HEK293T (cell line): ENCODE measurements around the gene TBRG4.

Experiments
- CTCF ChIA-PET: fragments of 350-600 bp; formaldehyde crosslinking; extraction: SDS; loops from one replicate; lab custom pipeline; 2021; ENCODE audit warnings: antibody characterized with exemption, inconsistent platforms; lab: Yijun Ruan, JAX
- POLR2A ChIA-PET: fragments of 350-600 bp; formaldehyde crosslinking; extraction: SDS; loops from one replicate; lab custom pipeline; 2020; ENCODE audit warnings: antibody characterized with exemption, inconsistent platforms; lab: Yijun Ruan, JAX
- DNase-seq: peaks from one replicate; pipeline ENCODE4 v3.0.0; 2012; ENCODE audit warnings: mixed read lengths; ENCODE audit errors: extremely low spot score
- ARNT ChIP-seq: fragments of 450-650 bp; IDR thresholded peaks from 2 replicates; pipeline ENCODE4 v1.6.1; 2017; ENCODE audit warnings: mild to moderate bottlenecking
- BHLHE40 ChIP-seq: fragments of 450-650 bp; IDR thresholded peaks from 2 replicates; pipeline ENCODE4 v1.6.1; 2016; ENCODE audit warnings: mild to moderate bottlenecking, moderate library complexity, borderline replicate concordance
- CTBP1 ChIP-seq: fragments of 450-650 bp; IDR thresholded peaks from 2 replicates; pipeline ENCODE4 v1.6.1; 2016; ENCODE audit warnings: borderline replicate concordance
- ELF4 ChIP-seq: fragments of 450-650 bp; IDR thresholded peaks from 2 replicates; pipeline ENCODE4 v1.6.1; 2017; ENCODE audit warnings: antibody characterized with exemption
- FOXA1 ChIP-seq: fragments of 450-650 bp; IDR thresholded peaks from 2 replicates; pipeline ENCODE4 v1.6.1; 2016; ENCODE audit warnings: mild to moderate bottlenecking
- FOXK2 ChIP-seq: fragments of 450-650 bp; IDR thresholded peaks from 2 replicates; pipeline ENCODE4 v1.6.1; 2016; ENCODE audit warnings: mild to moderate bottlenecking
- FOXM1 ChIP-seq: fragments of 450-650 bp; IDR thresholded peaks from 2 replicates; pipeline ENCODE4 v1.6.1; 2017; ENCODE audit warnings: mild to moderate bottlenecking, borderline replicate concordance
- HDGF ChIP-seq: fragments of 450-650 bp; IDR thresholded peaks from 2 replicates; pipeline ENCODE4 v1.6.1; 2017; ENCODE audit warnings: antibody characterized with exemption, borderline replicate concordance
- L3MBTL2 ChIP-seq: fragments of 450-650 bp; conservative IDR thresholded peaks from 2 replicates; pipeline ENCODE4 v1.6.1; 2016; ENCODE audit warnings: mild to moderate bottlenecking
- LEF1 ChIP-seq: fragments of 450-650 bp; IDR thresholded peaks from 2 replicates; pipeline ENCODE4 v1.6.1; 2017; ENCODE audit warnings: mild to moderate bottlenecking, borderline replicate concordance
- NFRKB ChIP-seq: fragments of 450-650 bp; IDR thresholded peaks from 2 replicates; pipeline ENCODE4 v1.6.1; 2016; ENCODE audit warnings: mild to moderate bottlenecking, moderate library complexity
- SP1 ChIP-seq: fragments of 450-650 bp; IDR thresholded peaks from 2 replicates; pipeline ENCODE4 v1.6.1; 2017
- SUZ12 ChIP-seq: fragments of 450-650 bp; IDR thresholded peaks from 2 replicates; pipeline ENCODE4 v1.6.1; 2016; ENCODE audit warnings: mild to moderate bottlenecking
- TARDBP ChIP-seq: fragments of 450-650 bp; IDR thresholded peaks from 2 replicates; pipeline ENCODE4 v1.6.1; 2016
- ZNF384 ChIP-seq: fragments of 450-650 bp; IDR thresholded peaks from 2 replicates; pipeline ENCODE4 v1.6.1; 2016
- TF ChIP-seq, protein P1 (sequence below): fragments of 450-650 bp; IDR thresholded peaks from 2 replicates; pipeline ENCODE4 v1.6.1; 2016

The TBRG4 gene

DNA sequence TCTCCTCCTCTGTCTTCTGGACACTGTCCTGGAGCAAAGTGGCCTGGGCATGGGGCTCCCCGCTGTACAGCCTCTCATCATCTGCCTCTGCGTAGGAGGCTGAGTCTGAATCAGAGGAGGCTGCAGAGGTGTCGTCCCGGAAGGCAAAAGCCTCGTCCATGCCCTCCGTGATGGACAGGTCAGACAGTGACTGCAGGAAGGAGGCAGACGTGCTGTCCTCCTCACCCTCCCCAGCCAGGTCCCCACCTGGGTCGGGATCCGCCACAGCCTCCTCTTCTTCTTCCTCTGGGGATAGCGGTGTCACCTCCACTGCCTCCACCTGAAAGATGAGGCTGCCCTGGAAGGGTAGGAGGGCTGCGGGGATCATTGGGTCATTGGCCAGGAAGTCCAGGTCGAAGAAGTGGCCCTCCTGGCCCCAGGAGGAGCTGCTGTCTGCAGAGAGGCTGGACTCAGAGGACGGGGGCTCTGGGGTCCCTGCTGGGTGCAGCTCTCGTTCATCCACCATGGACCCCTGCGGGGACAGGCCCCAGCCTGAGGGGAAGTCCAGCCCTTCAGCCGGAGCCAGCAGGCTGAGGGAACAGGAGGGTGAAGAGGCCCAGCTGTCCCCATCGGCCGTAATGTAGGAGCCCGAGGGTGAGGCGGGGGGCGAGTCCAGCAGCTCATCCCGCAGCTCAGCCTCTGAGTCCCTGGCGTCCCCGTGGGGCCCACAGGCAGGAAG, 26.4 kb downstream of the TBRG4 start:
- CTCF ChIA-PET = no interaction called here
- TF ChIP-seq HDGF = no peak
- TF ChIP-seq, protein P1, sequence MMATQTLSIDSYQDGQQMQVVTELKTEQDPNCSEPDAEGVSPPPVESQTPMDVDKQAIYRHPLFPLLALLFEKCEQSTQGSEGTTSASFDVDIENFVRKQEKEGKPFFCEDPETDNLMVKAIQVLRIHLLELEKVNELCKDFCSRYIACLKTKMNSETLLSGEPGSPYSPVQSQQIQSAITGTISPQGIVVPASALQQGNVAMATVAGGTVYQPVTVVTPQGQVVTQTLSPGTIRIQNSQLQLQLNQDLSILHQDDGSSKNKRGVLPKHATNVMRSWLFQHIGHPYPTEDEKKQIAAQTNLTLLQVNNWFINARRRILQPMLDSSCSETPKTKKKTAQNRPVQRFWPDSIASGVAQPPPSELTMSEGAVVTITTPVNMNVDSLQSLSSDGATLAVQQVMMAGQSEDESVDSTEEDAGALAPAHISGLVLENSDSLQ = no peak
- TF ChIP-seq FOXK2 = no peak
- TF ChIP-seq ARNT = no peak
- no peak for TF ChIP-seq SUZ12
- no peak for TF ChIP-seq SP1
- no peak for TF ChIP-seq FOXA1
- TF ChIP-seq LEF1 = no peak
- no peak for TF ChIP-seq FOXM1
- TF ChIP-seq NFRKB = no peak
- POLR2A ChIA-PET = interaction anchor here (2.9 kb wide), 1 partner anchor 27 kb away, joined by 10 read pairs; the partner anchor contains the start of gene TBRG4
- no peak for DNase-seq

DNA sequence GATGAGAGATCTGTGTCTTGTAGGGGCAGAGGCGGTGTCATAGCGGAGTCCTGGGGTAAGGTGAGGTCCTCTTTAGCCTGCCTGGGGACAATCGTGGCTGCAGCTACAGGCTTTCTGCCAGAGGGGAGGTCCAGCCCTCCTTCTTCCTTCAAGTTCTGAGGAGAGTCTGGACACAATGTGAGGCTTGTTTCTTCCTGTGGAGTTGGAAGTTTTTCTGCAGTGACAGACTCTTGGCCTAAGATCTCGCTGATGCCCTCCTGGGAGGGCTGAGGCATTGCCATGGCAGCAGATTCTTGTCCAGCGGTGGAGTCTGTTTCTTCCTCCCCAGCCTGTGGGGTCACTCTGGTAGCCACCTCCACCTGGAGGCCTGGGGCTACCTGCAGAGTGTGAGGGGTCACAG, 27.2 kb downstream of the TBRG4 start:
- no peak for TF ChIP-seq L3MBTL2
- no peak for TF ChIP-seq ARNT
- no peak for TF ChIP-seq HDGF
- TF ChIP-seq CTBP1 = no peak
- no peak for TF ChIP-seq NFRKB
- TF ChIP-seq LEF1 = no peak
- no peak for TF ChIP-seq FOXK2
- no peak for TF ChIP-seq FOXA1
- TF ChIP-seq, protein P1 = no peak
- TF ChIP-seq BHLHE40 = no peak
- no peak for TF ChIP-seq TARDBP
- TF ChIP-seq FOXM1 = no peak
- TF ChIP-seq ELF4 = no peak
- no peak for TF ChIP-seq ZNF384
- no peak for TF ChIP-seq SUZ12
- DNase-seq = no peak
- POLR2A ChIA-PET = no interaction called here
- CTCF ChIA-PET = no interaction called here

DNA sequence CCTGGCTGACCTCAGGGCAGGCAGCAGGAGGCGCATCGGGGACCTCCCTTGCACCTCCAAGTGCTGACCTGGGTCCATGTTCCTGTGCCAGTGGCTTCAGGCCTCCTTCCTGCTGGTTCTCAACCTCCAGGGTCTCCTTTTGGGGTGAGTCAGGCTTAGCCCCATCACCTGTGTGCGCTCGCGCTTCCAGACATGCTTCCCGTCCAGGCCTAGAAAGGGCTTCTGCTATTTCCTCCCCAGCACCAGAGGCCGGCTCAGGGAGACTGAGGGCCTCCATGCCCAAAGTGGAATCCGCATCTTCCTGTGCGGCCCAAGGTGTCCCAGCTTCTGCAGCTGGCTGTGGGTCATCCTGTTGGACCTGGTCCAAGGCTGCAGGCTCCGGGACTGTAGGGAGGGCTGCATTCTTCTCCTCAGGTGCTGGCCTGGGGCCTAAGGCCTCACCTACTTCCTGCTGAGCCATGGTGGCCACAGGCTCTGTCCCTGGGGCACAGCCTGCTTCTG, 28.6 kb downstream of the TBRG4 start:
- ChIA-PET CTCF (no interaction called here), POLR2A (no interaction called here)
- DNase-seq = no peak
- no peak for TF ChIP-seq ZNF384
- no peak for TF ChIP-seq L3MBTL2
- no peak for TF ChIP-seq BHLHE40
- TF ChIP-seq ELF4 = no peak
- no peak for TF ChIP-seq SP1
- no peak for TF ChIP-seq CTBP1
- TF ChIP-seq LEF1 = no peak
- TF ChIP-seq NFRKB = no peak
- TF ChIP-seq HDGF = no peak
- TF ChIP-seq FOXK2 = no peak
- no peak for TF ChIP-seq SUZ12
- TF ChIP-seq ARNT = no peak
- TF ChIP-seq, protein P1 = no peak
- no peak for TF ChIP-seq FOXM1
- TF ChIP-seq TARDBP = no peak
- no peak for TF ChIP-seq FOXA1

DNA sequence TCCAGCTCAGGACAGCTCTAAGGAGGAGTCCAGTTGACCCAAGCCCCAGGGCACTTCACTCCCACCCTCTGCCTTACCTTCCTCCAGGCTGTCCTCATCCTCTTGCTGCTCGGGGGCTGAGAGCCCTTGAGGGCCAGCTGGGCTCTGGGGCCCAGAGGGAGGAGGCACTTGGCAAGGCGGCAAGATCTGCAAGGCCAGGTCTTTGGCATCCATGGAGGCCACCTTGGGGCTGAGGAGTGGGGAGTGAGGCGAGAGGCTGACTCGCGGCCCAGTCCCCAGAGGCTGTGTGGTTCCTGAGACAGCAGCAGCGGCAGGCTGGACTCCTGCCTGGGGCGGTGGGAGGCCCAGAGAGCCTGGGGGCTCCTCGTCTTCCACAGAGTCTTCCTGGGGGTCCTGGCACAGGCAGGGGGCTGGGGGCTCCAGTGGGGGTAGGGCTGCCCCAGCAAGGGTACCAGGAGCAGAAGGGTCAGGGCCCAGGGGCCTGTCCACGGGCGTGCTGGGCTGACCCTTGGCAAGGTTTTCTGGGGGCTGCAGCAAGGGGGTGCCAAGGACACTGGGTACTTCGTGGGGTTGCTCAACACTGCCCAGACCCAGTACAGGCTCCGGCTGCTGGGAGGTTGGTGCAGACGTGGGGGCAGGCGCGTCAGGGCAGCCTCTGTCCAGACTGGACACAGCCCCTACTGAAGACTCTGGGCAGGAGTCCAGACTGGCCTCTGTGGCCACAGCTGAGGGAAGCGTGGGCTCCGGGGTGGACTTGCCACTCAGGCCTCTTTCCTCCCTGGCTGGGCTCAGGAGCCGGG, 29.3 kb downstream of the TBRG4 start:
- DNase-seq = no peak
- ChIA-PET POLR2A (no interaction called here), CTCF (no interaction called here)
- TF ChIP-seq, protein P1 = no peak
- TF ChIP-seq ARNT (no peak), HDGF (no peak), FOXM1 (no peak), SUZ12 (no peak), SP1 (no peak), LEF1 (no peak), BHLHE40 (no peak), NFRKB (no peak), L3MBTL2 (no peak), CTBP1 (no peak), FOXA1 (no peak)

DNA sequence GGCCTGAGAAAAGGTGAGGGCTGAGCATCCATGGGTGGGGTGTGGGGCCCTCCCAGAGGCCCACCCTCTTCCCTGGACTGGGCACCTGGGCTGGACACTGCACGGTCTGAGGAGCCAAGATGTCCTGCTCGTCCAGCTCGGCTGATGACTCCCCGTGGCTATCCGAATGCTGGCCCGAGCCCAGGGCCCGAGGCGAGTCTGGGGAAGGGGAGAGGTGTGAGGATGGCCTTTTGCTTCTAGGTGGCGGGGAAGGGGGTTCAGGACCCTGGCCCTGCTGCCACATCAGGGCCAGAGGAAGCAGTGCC, 29.9 kb downstream of the TBRG4 start:
- POLR2A ChIA-PET = no interaction called here
- no peak for DNase-seq

More for the DNA sequence above, 29.9 kb downstream of the TBRG4 start:
- CTCF ChIA-PET = no interaction called here
- TF ChIP-seq, protein P1 = no peak
- TF ChIP-seq SP1 = no peak
- TF ChIP-seq FOXM1 = no peak
